Hepatocyte (in vitro differentiated cells): ENCODE results near the gene EIF4H. TPM values are rescaled to one million over a fixed set of nuclear protein-coding genes. Genes with fewer than 3 reads are reported as not detected.
"Not testable (repeated sequence)": the region's sequence is repeated elsewhere in the genome, so short reads cannot be mapped to it uniquely, and the experiment has no call there.

Experiments used
- DNase-seq: peaks from one replicate; pipeline ENCODE4 v3.0.0-alpha.2; 2016; ENCODE audit warnings: low spot score
- H2AFZ ChIP-seq: fragments of 200-600 bp; sonication (generic); 2 replicates; pipeline ENCODE4 v1.6.0; 2016; ENCODE audit warnings: antibody characterized with exemption, mild to moderate bottlenecking
- H3K27ac ChIP-seq: fragments of 200-600 bp; sonication (generic); 2 replicates; pipeline ENCODE4 v1.5.1; 2016; ENCODE audit warnings: mild to moderate bottlenecking
- H3K27me3 ChIP-seq: fragments of 200-600 bp; sonication (generic); 2 replicates; pipeline ENCODE4 v1.6.1; 2016
- H3K36me3 ChIP-seq: fragments of 200-600 bp; sonication (generic); replicated peaks from 2 replicates; pipeline ENCODE4 v1.5.1; 2016; ENCODE audit warnings: low read depth; ENCODE audit not compliant: insufficient read depth
- H3K4me1 ChIP-seq: fragments of 200-600 bp; sonication (generic); 2 replicates; pipeline ENCODE4 v1.5.1; 2016; ENCODE audit warnings: mild to moderate bottlenecking, moderate library complexity; ENCODE audit not compliant: insufficient read depth
- H3K4me2 ChIP-seq: fragments of 200-600 bp; sonication (generic); 2 replicates; pipeline ENCODE4 v1.6.0; 2016
- H3K4me3 ChIP-seq: fragments of 200-600 bp; sonication (generic); 2 replicates; pipeline ENCODE4 v1.5.1; 2016; ENCODE audit warnings: mild to moderate bottlenecking
- H3K79me2 ChIP-seq: fragments of 200-600 bp; sonication (generic); 2 replicates; pipeline ENCODE4 v1.6.0; 2017; ENCODE audit warnings: mild to moderate bottlenecking
- H3K9me2 ChIP-seq: fragments of 200-600 bp; sonication (generic); replicated peaks from 2 replicates; pipeline ENCODE4 v1.6.0; 2017; ENCODE audit warnings: mild to moderate bottlenecking; ENCODE audit not compliant: insufficient read depth
- H3K9me3 ChIP-seq: fragments of 200-600 bp; sonication (generic); 2 replicates; pipeline ENCODE4 v1.5.1; 2016; ENCODE audit warnings: low read depth, mild to moderate bottlenecking
- H4K20me1 ChIP-seq: fragments of 200-600 bp; sonication (generic); 2 replicates; pipeline ENCODE4 v1.6.0; 2016; ENCODE audit warnings: mild to moderate bottlenecking; ENCODE audit not compliant: insufficient read depth, poor library complexity, severe bottlenecking
- EZH2 ChIP-seq: fragments of 200-600 bp; sonication (generic); IDR thresholded peaks from 2 replicates; pipeline ENCODE4 v1.6.1; 2016; ENCODE audit warnings: antibody characterized with exemption, mild to moderate bottlenecking, borderline replicate concordance
- EZH2phosphoT487 ChIP-seq: fragments of 200-600 bp; sonication (generic); IDR thresholded peaks from one replicate; pipeline ENCODE4 v1.6.1; 2018; ENCODE audit warnings: antibody characterized with exemption, mild to moderate bottlenecking, low read depth, moderate library complexity; ENCODE audit not compliant: unreplicated experiment, severe bottlenecking
- WGBS: methylation state at CpG from one replicate; pipeline ENCODE4 v1.1.6; 2016; ENCODE audit warnings: low lambda C conversion rate; ENCODE audit errors: missing lambda C conversion rate; 5-methylcytosine and 5-hydroxymethylcytosine counted together
- polyA plus RNA-seq: library from polyadenylated mRNA; unstranded; fragments of >200 nt; fragmentation: Nextera tagmentation; extraction: Ambion mirVana; gene quantifications from 2 replicates; pipeline ENCODE4 v1.2.1, GENCODE V29; 2016
- total RNA-seq: library from RNA; depleted of rRNA; stranded (reverse); fragments of >200 nt; gene quantifications from 2 replicates; pipeline ENCODE4 v1.2.3, GENCODE V29; 2014
- TF ChIP-seq, protein P1 (sequence below): fragments of 200-600 bp; sonication (generic); IDR thresholded peaks from 2 replicates; pipeline ENCODE4 v1.5.1; 2016; ENCODE audit warnings: antibody characterized with exemption, mild to moderate bottlenecking; ENCODE audit not compliant: poor library complexity

Gene EIF4H
- total and polyA plus RNA-seq, 2 experiments from 2014 or later, result 178 to 217 TPM

DNA sequence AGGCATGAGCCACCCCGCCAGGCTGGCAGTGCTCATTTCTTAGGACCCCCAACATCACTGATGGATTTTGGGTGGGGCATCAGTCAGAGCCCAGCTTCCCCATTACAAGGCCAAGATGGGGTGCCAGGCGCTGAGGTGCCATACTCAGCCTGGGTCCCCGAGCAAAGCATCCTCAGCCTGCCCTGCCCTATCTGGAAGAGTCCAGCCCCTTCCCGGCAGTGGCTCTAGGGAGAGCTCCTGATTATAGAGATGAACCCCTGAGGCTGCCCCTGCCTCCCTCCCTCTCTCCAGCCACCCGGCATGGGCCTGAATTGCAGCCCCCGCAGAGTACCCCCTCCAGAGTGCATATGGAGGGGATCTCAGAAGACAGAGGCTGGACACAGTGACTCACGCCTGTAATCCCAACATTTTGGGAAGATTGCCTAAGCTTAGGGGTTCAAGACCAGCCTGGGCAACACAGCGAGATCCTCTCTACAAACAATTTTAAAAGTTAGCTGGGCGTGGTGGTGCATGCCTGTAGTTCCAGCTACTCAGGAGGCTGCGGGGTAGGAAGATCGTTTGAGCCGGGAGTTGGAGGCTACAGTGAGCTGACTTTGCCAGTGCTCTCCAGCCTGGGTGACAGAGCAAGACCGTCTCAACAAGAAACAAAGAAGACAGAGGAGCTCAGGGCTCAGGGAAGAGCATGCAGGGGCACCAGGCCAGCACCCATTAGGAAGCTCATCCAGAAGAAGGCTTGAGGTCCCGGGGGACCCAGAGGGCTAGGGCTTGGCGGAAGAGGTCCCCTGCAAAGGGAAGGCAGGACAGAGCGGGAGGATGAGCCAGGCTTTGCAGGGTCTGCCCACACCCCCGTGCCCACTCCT lies 48.9 kb downstream of the EIF4H start:
- Histone ChIP-seq H3K9me3 (no peaks in the 10 kb centered on the region), H3K27me3 (no peaks in the 10 kb centered on the region), H3K79me2 (no peaks in the 10 kb centered on the region), H2AFZ (no peak overlapping the region), H3K9me2 (no peaks in the 10 kb centered on the region), H3K36me3 (no peaks in the 10 kb centered on the region), H3K4me3 (no peak overlapping the region), H3K27ac (no peak overlapping the region), H4K20me1 (no peaks in the 10 kb centered on the region), H3K4me1 (no peaks in the 10 kb centered on the region), H3K4me2 (no peak overlapping the region)
- TF ChIP-seq EZH2phosphoT487 (no peak), EZH2 (no peak)
- TF ChIP-seq, protein P1, sequence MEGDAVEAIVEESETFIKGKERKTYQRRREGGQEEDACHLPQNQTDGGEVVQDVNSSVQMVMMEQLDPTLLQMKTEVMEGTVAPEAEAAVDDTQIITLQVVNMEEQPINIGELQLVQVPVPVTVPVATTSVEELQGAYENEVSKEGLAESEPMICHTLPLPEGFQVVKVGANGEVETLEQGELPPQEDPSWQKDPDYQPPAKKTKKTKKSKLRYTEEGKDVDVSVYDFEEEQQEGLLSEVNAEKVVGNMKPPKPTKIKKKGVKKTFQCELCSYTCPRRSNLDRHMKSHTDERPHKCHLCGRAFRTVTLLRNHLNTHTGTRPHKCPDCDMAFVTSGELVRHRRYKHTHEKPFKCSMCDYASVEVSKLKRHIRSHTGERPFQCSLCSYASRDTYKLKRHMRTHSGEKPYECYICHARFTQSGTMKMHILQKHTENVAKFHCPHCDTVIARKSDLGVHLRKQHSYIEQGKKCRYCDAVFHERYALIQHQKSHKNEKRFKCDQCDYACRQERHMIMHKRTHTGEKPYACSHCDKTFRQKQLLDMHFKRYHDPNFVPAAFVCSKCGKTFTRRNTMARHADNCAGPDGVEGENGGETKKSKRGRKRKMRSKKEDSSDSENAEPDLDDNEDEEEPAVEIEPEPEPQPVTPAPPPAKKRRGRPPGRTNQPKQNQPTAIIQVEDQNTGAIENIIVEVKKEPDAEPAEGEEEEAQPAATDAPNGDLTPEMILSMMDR, result no peak
- 90% methylated on average over 17 of the region's 17 CpGs for WGBS
- no peak for DNase-seq

DNA sequence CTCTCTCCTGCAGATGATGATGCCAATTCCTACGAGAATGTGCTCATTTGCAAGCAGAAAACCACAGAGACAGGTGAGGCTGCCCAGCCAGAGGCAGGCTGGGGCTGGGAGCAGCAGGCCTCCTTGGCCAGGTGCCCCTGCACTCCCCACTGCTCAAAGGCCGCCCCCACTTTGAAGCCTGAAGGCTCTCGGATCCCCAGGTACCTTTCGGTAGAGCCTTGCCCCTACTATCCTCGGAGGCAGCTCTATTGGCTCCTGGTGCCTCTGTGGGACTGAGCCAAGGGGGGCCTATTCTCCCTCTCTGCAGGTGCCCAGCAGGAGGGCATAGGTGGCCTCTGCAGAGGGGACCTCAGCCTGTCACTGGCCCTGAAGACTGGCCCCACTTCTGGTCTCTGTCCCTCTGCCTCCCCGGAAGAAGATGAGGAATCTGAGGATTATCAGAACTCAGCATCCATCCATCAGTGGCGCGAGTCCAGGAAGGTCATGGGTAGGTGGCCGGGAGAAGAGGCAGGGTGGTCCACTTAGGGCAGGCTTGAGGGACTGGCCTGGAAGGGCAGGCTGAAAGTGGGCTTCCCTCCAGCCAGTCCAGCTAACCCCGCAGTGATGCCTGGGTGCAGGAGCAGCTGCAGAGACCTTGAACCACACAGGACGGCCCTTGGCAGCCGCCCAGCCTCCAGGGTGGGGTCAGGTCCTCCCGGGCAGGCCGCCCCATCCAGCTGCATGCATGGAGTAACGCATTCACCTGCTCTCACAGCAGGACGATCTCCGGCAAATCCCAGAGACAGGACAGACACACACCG lies 49.8 kb downstream of the EIF4H start:
- H3K27me3 ChIP-seq, result no peaks in the 10 kb centered on the region
- WGBS, result 88% methylated on average over 17 of the region's 18 CpGs

DNA sequence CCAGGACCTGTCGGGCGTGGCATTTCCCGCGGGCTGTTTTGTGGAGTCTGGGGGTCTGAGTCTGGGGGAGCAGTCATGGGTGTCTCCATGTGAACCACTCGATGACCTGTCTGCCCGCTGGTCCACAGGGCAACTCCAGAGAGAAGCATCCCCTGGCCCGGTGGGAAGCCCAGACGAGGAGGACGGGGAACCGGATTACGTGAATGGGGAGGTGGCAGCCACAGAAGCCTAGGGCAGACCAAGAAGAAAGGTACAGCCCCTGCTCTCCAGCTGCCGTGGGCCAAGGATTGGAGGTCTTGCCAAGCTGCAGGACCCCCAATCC lies 50.3 kb downstream of the EIF4H start:
- H2AFZ ChIP-seq, result no peak overlapping the region
- no peak for TF ChIP-seq EZH2phosphoT487
- TF ChIP-seq, protein P1, result no peak
- TF ChIP-seq EZH2, result no peak
- no peak overlapping the region for H3K27ac ChIP-seq
- no peaks in the 10 kb centered on the region for H3K27me3 ChIP-seq
- no peak overlapping the region for H3K4me3 ChIP-seq
- no peaks in the 10 kb centered on the region for H3K79me2 ChIP-seq
- no peaks in the 10 kb centered on the region for H4K20me1 ChIP-seq
- H3K9me2 ChIP-seq, result no peaks in the 10 kb centered on the region
- DNase-seq, result no peak
- 94% methylated on average over 12 of the region's 12 CpGs for WGBS
- H3K4me2 ChIP-seq, result no peak overlapping the region
- no peaks in the 10 kb centered on the region for H3K9me3 ChIP-seq
- no peaks in the 10 kb centered on the region for H3K4me1 ChIP-seq
- no peaks in the 10 kb centered on the region for H3K36me3 ChIP-seq

More for the DNA sequence above, 49.8 kb downstream of the EIF4H start:
- H3K4me2 ChIP-seq, result no peak overlapping the region
- no peak for DNase-seq
- no peaks in the 10 kb centered on the region for H3K9me2 ChIP-seq
- H4K20me1 ChIP-seq, result no peaks in the 10 kb centered on the region
- no peak overlapping the region for H3K4me3 ChIP-seq
- H3K79me2 ChIP-seq, result no peaks in the 10 kb centered on the region
- H3K36me3 ChIP-seq, result no peaks in the 10 kb centered on the region
- H2AFZ ChIP-seq, result no peak overlapping the region
- H3K9me3 ChIP-seq, result no peaks in the 10 kb centered on the region
- no peak overlapping the region for H3K27ac ChIP-seq
- no peaks in the 10 kb centered on the region for H3K4me1 ChIP-seq
- TF ChIP-seq, protein P1, result no peak
- TF ChIP-seq EZH2phosphoT487, result no peak
- TF ChIP-seq EZH2, result no peak

DNA sequence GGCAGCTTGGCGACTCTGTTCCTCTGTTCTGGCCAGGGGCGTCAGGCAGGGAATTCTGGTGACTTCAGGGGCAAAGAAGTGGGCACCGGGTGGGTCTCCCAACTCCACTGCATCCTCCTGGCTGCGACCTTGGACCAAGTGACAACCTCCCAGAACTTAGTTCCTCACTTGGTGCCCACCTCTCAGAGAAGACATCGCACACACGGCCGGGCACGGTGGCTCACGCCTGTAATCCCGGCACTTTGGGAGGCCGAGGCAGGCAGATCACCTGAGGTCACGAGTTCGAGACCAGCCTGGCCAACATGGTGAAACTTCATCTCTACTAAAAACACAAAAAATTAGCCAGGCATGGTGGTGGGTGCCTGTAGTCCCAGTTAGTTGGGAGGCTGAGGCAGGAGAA lies 50.8 kb downstream of the EIF4H start:
- not testable (repeated sequence) for H3K4me1 ChIP-seq, H3K36me3 ChIP-seq, H3K9me3 ChIP-seq, H4K20me1 ChIP-seq, H3K4me3 ChIP-seq, H3K27me3 ChIP-seq, H3K27ac ChIP-seq, H3K79me2 ChIP-seq, H2AFZ ChIP-seq, DNase-seq, H3K4me2 ChIP-seq, H3K9me2 ChIP-seq
- 98% methylated on average over 13 of the region's 13 CpGs for WGBS
